GF-D8 (cell line): Measurements from ENCODE around the gene DTNB.
"Not testable (repeated sequence)": the region's sequence is repeated elsewhere in the genome, so short reads cannot be mapped to it uniquely, and the experiment has no call there.

Source experiments
- DNase-seq: peaks from one replicate; lab custom pipeline; 2025; lab: John Stamatoyannopoulos, UW

Gene DTNB

GRCh38 chr2:25623361-25623760 is 50.0 kb downstream of the DTNB start:
- DNase-seq: no peak

- no peak for DNase-seq
Observed at GRCh38 chr2:25620711-25621110, 52.7 kb downstream of the DTNB start.

GRCh38 chr2:25620077-25620476 is 53.3 kb downstream of the DTNB start:
- peak; percentile 23 for DNase-seq

GRCh38 chr2:25619185-25619584 is 54.2 kb downstream of the DTNB start:
- DNase-seq: no peak

GRCh38 chr2:25618676-25619075 is 54.7 kb downstream of the DTNB start:
- DNase-seq: no peak

GRCh38 chr2:25617948-25618646 is 55.3 kb downstream of the DTNB start:
- no peak for DNase-seq

- no peak for DNase-seq
Observed at GRCh38 chr2:25615920-25616319, 57.5 kb downstream of the DTNB start.

GRCh38 chr2:25615386-25615785 is 58.0 kb downstream of the DTNB start:
- DNase-seq: no peak

GRCh38 chr2:25614711-25615110 is 58.7 kb downstream of the DTNB start:
- DNase-seq: no peak

GRCh38 chr2:25608718-25609117 is 64.7 kb downstream of the DTNB start:
- no peak for DNase-seq

GRCh38 chr2:25606892-25607291 is 66.5 kb downstream of the DTNB start:
- no peak for DNase-seq

- no peak for DNase-seq
Observed at GRCh38 chr2:25602333-25602723, 71.0 kb downstream of the DTNB start.

GRCh38 chr2:25601711-25602332 is 71.6 kb downstream of the DTNB start:
- DNase-seq: not testable (repeated sequence)

- DNase-seq: no peak
Observed at GRCh38 chr2:25598911-25599310, 74.5 kb downstream of the DTNB start.

- no peak for DNase-seq
Observed at GRCh38 chr2:25598332-25598731, 75.0 kb downstream of the DTNB start.

- DNase-seq: no peak
Observed at GRCh38 chr2:25597881-25598280, 75.5 kb downstream of the DTNB start.

- no peak for DNase-seq
Observed at GRCh38 chr2:25596516-25597244, 76.7 kb downstream of the DTNB start.

GRCh38 chr2:25595393-25595792 is 78.0 kb downstream of the DTNB start:
- DNase-seq: no peak

GRCh38 chr2:25594991-25595390 is 78.4 kb downstream of the DTNB start:
- no peak for DNase-seq

GRCh38 chr2:25592766-25593292 is 80.5 kb downstream of the DTNB start:
- DNase-seq: no peak

- no peak for DNase-seq
Observed at GRCh38 chr2:25590921-25591505, 82.4 kb downstream of the DTNB start.

GRCh38 chr2:25589676-25590205 is 83.6 kb downstream of the DTNB start:
- no peak for DNase-seq
